ENCODE measurements around the gene HIVEP3.

DNA sequence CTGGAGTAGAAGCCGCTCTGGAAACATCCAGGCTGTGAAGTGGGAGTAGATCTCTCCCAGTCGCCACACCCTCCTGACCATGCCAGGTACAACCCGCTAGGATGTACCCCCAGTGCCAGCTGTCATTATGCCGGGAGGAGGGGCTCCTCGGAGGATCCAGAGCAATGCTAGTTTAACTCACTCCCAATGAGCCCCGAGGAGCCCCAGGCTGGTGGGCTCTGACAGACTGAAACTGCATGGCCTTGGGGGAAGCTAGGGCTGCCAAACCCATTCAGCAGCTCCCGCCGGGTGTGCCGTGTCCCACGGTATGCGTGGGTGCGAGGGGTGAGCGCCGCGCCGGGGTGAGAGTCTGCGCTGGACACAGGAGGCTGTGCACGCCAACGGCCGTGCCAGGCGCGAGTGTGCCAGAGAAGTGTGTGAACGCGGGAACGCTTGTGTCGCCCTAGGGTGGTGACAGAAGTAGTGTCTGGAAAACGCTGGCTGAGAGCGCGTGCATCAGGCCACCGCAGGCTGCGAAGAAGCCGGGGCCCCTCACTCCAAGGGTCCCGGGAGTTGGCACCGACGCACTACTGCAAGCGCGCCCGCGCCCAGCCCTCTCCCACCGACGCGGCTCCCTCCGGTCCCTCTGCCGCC, 257.2 kb downstream of the HIVEP3 start:
- TF ChIP-seq, protein P1, sequence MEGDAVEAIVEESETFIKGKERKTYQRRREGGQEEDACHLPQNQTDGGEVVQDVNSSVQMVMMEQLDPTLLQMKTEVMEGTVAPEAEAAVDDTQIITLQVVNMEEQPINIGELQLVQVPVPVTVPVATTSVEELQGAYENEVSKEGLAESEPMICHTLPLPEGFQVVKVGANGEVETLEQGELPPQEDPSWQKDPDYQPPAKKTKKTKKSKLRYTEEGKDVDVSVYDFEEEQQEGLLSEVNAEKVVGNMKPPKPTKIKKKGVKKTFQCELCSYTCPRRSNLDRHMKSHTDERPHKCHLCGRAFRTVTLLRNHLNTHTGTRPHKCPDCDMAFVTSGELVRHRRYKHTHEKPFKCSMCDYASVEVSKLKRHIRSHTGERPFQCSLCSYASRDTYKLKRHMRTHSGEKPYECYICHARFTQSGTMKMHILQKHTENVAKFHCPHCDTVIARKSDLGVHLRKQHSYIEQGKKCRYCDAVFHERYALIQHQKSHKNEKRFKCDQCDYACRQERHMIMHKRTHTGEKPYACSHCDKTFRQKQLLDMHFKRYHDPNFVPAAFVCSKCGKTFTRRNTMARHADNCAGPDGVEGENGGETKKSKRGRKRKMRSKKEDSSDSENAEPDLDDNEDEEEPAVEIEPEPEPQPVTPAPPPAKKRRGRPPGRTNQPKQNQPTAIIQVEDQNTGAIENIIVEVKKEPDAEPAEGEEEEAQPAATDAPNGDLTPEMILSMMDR (IDR thresholded peaks at IDR 0.05) = no peak
- TF ChIP-seq POLR2A (IDR thresholded peaks at IDR 0.05) (no peak), EP300 (IDR thresholded peaks at IDR 0.05) (no peak)

Measured in tibial nerve (tissue), 4 donors.